ENCODE measurements around the gene ENSA.

Gene ENSA

GRCh38 chr1:150622303-150622975 is 7.0 kb downstream of the ENSA start:
- H4K91ac ChIP-seq (ENCODE audit: low read depth, low read length, poor library complexity): no peak overlapping the region
- no peak overlapping the region for H2AFZ ChIP-seq (ENCODE audit: low read length)
- no peak overlapping the region for H3K4me3 ChIP-seq (ENCODE audit: low read length in 2 of 2)
- H2AK5ac ChIP-seq (ENCODE audit: low read depth, low read length): no peak overlapping the region
- no peak overlapping the region for H4K8ac ChIP-seq (ENCODE audit: low read depth, low read length)
- no peaks in the 10 kb centered on the region for H3K27me3 ChIP-seq (ENCODE audit: control insufficient read depth in 3 of 3, insufficient read depth in 3 of 3, low read depth in 1 of 3, low read length in 3 of 3)
- no CpG with 5 or more reads among the region's 8 CpGs for WGBS, 2 donors (ENCODE audit: extremely low coverage in 2 of 2, insufficient read length in 2 of 2, insufficient replicate concordance in 1 of 2)
- H3K4me1 ChIP-seq (ENCODE audit: control insufficient read depth in 2 of 2, insufficient read depth in 1 of 2, low read depth in 1 of 2, low read length in 2 of 2): no peaks in the 10 kb centered on the region
- H2BK12ac ChIP-seq (ENCODE audit: low read length): no peak overlapping the region
- H3K14ac ChIP-seq (ENCODE audit: low read length): no peak overlapping the region
- H2BK5ac ChIP-seq (ENCODE audit: low read length): no peak overlapping the region
- no peaks in the 10 kb centered on the region for H3K79me1 ChIP-seq (ENCODE audit: low read depth, low read length)
- H3K27ac ChIP-seq (replicated peaks; ENCODE audit: low read length): peak overlapping the region; percentile 13
- no peak overlapping the region for H3K18ac ChIP-seq (ENCODE audit: low read length)
- H3K23ac ChIP-seq (ENCODE audit: low read depth, low read length, poor library complexity): no peak overlapping the region
- H2BK120ac ChIP-seq (ENCODE audit: low read depth, low read length): no peak overlapping the region
- no peak for DNase-seq (ENCODE audit: low spot score)
- H2BK15ac ChIP-seq (ENCODE audit: low read length): no peak overlapping the region
- H3K36me3 ChIP-seq (replicated peaks in 1 of 2; ENCODE audit: control insufficient read depth in 2 of 2, insufficient read depth in 2 of 2, low read length in 2 of 2): peaks cover 45 to 96% of the 10 kb centered on the region in 2 donors
- no peak overlapping the region for H3K9ac ChIP-seq (ENCODE audit: low read depth, low read length, poor library complexity)
- no peak overlapping the region for H3K4ac ChIP-seq (ENCODE audit: low read length)
- H3K4me2 ChIP-seq (ENCODE audit: insufficient read depth, low read length, poor library complexity, severe bottlenecking): no peak overlapping the region
- H3K9me3 ChIP-seq (replicated peaks in 1 of 2; ENCODE audit: control insufficient read depth in 2 of 2, insufficient read depth in 1 of 2, low read depth in 1 of 2, low read length in 2 of 2): no peaks in the 10 kb centered on the region

GRCh38 chr1:150621497-150622302 is 7.7 kb downstream of the ENSA start:
- Histone ChIP-seq H4K91ac (ENCODE audit: low read depth, low read length, poor library complexity) (no peak overlapping the region), H3K9me3 (replicated peaks in 1 of 2; ENCODE audit: control insufficient read depth in 2 of 2, insufficient read depth in 1 of 2, low read depth in 1 of 2, low read length in 2 of 2) (no peaks in the 10 kb centered on the region), H3K14ac (ENCODE audit: low read length) (no peak overlapping the region), H3K9ac (ENCODE audit: low read depth, low read length, poor library complexity) (no peak overlapping the region), H3K79me1 (ENCODE audit: low read depth, low read length) (no peaks in the 10 kb centered on the region), H2AFZ (ENCODE audit: low read length) (no peak overlapping the region), H3K4ac (ENCODE audit: low read length) (no peak overlapping the region), H3K18ac (ENCODE audit: low read length) (no peak overlapping the region), H3K36me3 (replicated peaks in 1 of 2; ENCODE audit: control insufficient read depth in 2 of 2, insufficient read depth in 2 of 2, low read length in 2 of 2) (peaks cover 44 to 96% of the 10 kb centered on the region in 2 donors), H3K27me3 (ENCODE audit: control insufficient read depth in 3 of 3, insufficient read depth in 3 of 3, low read depth in 1 of 3, low read length in 3 of 3) (no peaks in the 10 kb centered on the region), H2BK120ac (ENCODE audit: low read depth, low read length) (no peak overlapping the region), H3K27ac (replicated peaks; ENCODE audit: low read length) (peak overlapping the region; percentile 13), H2BK15ac (ENCODE audit: low read length) (no peak overlapping the region), H2BK12ac (ENCODE audit: low read length) (no peak overlapping the region), H3K4me2 (ENCODE audit: insufficient read depth, low read length, poor library complexity, severe bottlenecking) (no peak overlapping the region), H3K23ac (ENCODE audit: low read depth, low read length, poor library complexity) (no peak overlapping the region), H3K4me3 (ENCODE audit: low read length in 2 of 2) (no peak overlapping the region), H2AK5ac (ENCODE audit: low read depth, low read length) (no peak overlapping the region), H2BK5ac (ENCODE audit: low read length) (no peak overlapping the region), H3K4me1 (ENCODE audit: control insufficient read depth in 2 of 2, insufficient read depth in 1 of 2, low read depth in 1 of 2, low read length in 2 of 2) (no peaks in the 10 kb centered on the region), H4K8ac (ENCODE audit: low read depth, low read length) (no peak overlapping the region)
- WGBS, 2 donors (ENCODE audit: extremely low coverage in 2 of 2, insufficient read length in 2 of 2, insufficient replicate concordance in 1 of 2): no CpG with 5 or more reads among the region's 8 CpGs
- DNase-seq (ENCODE audit: low spot score): no peak

- H3K36me3 ChIP-seq (replicated peaks in 1 of 2; ENCODE audit: control insufficient read depth in 2 of 2, insufficient read depth in 2 of 2, low read length in 2 of 2): peaks cover 39 to 95% of the 10 kb centered on the region in 2 donors
These were observed 8.5 kb downstream of the ENSA start for GRCh38 chr1:150620919-150621318.

More at GRCh38 chr1:150620919-150621318, 8.5 kb downstream of the ENSA start:
- Histone ChIP-seq H3K27ac (replicated peaks; ENCODE audit: low read length) (no peak overlapping the region), H3K4me3 (ENCODE audit: low read length in 2 of 2) (no peak overlapping the region), H3K18ac (ENCODE audit: low read length) (no peak overlapping the region), H4K91ac (ENCODE audit: low read depth, low read length, poor library complexity) (no peak overlapping the region), H3K4me2 (ENCODE audit: insufficient read depth, low read length, poor library complexity, severe bottlenecking) (no peak overlapping the region), H3K4ac (ENCODE audit: low read length) (no peak overlapping the region), H3K9ac (ENCODE audit: low read depth, low read length, poor library complexity) (no peak overlapping the region), H3K4me1 (ENCODE audit: control insufficient read depth in 2 of 2, insufficient read depth in 1 of 2, low read depth in 1 of 2, low read length in 2 of 2) (no peaks in the 10 kb centered on the region), H3K79me1 (ENCODE audit: low read depth, low read length) (no peaks in the 10 kb centered on the region), H2BK12ac (ENCODE audit: low read length) (no peak overlapping the region), H3K23ac (ENCODE audit: low read depth, low read length, poor library complexity) (no peak overlapping the region), H2AK5ac (ENCODE audit: low read depth, low read length) (no peak overlapping the region), H3K27me3 (ENCODE audit: control insufficient read depth in 3 of 3, insufficient read depth in 3 of 3, low read depth in 1 of 3, low read length in 3 of 3) (no peaks in the 10 kb centered on the region), H3K14ac (ENCODE audit: low read length) (no peak overlapping the region), H2BK5ac (ENCODE audit: low read length) (no peak overlapping the region), H3K9me3 (replicated peaks in 1 of 2; ENCODE audit: control insufficient read depth in 2 of 2, insufficient read depth in 1 of 2, low read depth in 1 of 2, low read length in 2 of 2) (no peaks in the 10 kb centered on the region), H2AFZ (ENCODE audit: low read length) (no peak overlapping the region), H2BK120ac (ENCODE audit: low read depth, low read length) (no peak overlapping the region), H2BK15ac (ENCODE audit: low read length) (no peak overlapping the region), H4K8ac (ENCODE audit: low read depth, low read length) (no peak overlapping the region)
- DNase-seq (ENCODE audit: low spot score): no peak
- no CpG with 5 or more reads among the region's 2 CpGs for WGBS, 2 donors (ENCODE audit: extremely low coverage in 2 of 2, insufficient read length in 2 of 2, insufficient replicate concordance in 1 of 2)
